Heart left ventricle (tissue), 16 donors: Measurements from ENCODE around the gene CNGA3. TPM values are rescaled to one million over a fixed set of nuclear protein-coding genes. Genes with fewer than 3 reads are reported as not detected.

Source experiments
- ATAC-seq, 4 donors: fragments of 200-7000 bp; cut with Tn5 transposase; one replicate each; pipeline ENCODE4 v1.9.1; 2020 to 2022; ENCODE audit warnings: moderate library complexity in 4 of 4, mild to moderate bottlenecking in 3 of 4, moderate number of reproducible peaks in 1 of 4
- DNase-seq, 5 donors: peaks; one replicate each; pipeline ENCODE4 v3.0.0-alpha.2; 2020
- H3K27ac ChIP-seq, 12 donors: fragments of 200-600 bp; sonication (generic) in 4 of 12; one replicate each; pipeline versions ENCODE4 v1.5.0 to v1.8.0; 2016 to 2022; ENCODE audit warnings: mild to moderate bottlenecking in 2 of 12
- H3K27me3 ChIP-seq, 9 donors: fragments of 200-600 bp; sonication (generic) in 2 of 9; one replicate each; pipeline versions ENCODE4 v1.5.1 to v1.8.0; 2016 to 2022; ENCODE audit warnings: mild to moderate bottlenecking in 3 of 9
- H3K36me3 ChIP-seq, 9 donors: fragments of 200-600 bp; sonication (generic) in 2 of 9; one replicate each; pipeline versions ENCODE4 v1.5.0 to v1.8.0; 2018 to 2022; ENCODE audit warnings: mild to moderate bottlenecking in 2 of 9
- H3K4me1 ChIP-seq, 12 donors: fragments of 200-600 bp; sonication (generic) in 4 of 12; one replicate each; pipeline versions ENCODE4 v1.5.0 to v1.8.0; 2016 to 2022; ENCODE audit warnings: mild to moderate bottlenecking in 3 of 12
- H3K4me3 ChIP-seq, 12 donors: fragments of 200-600 bp; sonication (generic) in 4 of 12; one replicate each; pipeline versions ENCODE4 v1.5.0 to v1.8.0; 2017 to 2022; ENCODE audit warnings: mild to moderate bottlenecking in 9 of 12, moderate library complexity in 4 of 12
- H3K9me3 ChIP-seq, 12 donors: fragments of 200-600 bp; sonication (generic) in 4 of 12; one replicate each; pipeline versions ENCODE4 v1.5.0 to v1.8.0; 2016 to 2022; ENCODE audit warnings: mild to moderate bottlenecking in 1 of 12
- POLR2A ChIP-seq, 2 donors: fragments of 450-650 bp; IDR thresholded peaks; one replicate each; pipeline ENCODE4 v1.6.1; 2017; ENCODE audit warnings: antibody characterized with exemption in 2 of 2, mild to moderate bottlenecking in 2 of 2, moderate library complexity in 2 of 2
- WGBS, 4 donors: extraction: QIAGEN DNeasy Blood & Tissue Kit in 2 of 4; methylation state at CpG; one replicate each; pipeline versions ENCODE4 v1.1.5 to v1.1.7; 2013 to 2018; 5-methylcytosine and 5-hydroxymethylcytosine counted together
- intact Hi-C, 10 donors: fragments of 100-400 bp; cut with DNase I; formaldehyde crosslinking; loops; one replicate each; pipeline versions ENCODE4 v1.11.1 to v1.14.2; 2022
- polyA plus RNA-seq, 2 donors: library from polyadenylated mRNA; stranded (reverse); fragments of 200-250 nt; gene quantifications; one replicate each; pipeline ENCODE4 v1.2.3, GENCODE V29; 2013
- total RNA-seq, 9 donors: library from RNA; depleted of rRNA in 2 of 9; stranded (reverse); fragments of >200 nt in 2 of 9; fragmentation: NEBNext Ultra II Directional in 3 of 9; extraction: Animal tissue kit (Norgen Biotek cat#: 25700) in 3 of 9; gene quantifications; one replicate each; pipeline versions ENCODE4 v1.1.0 to v1.2.4, GENCODE V29; 2016 to 2023
- TF ChIP-seq, protein P1 (sequence below), 12 donors: fragments of 200-600 bp; sonication (generic) in 4 of 12; IDR thresholded peaks; one replicate each; pipeline versions ENCODE4 v1.5.0 to v1.8.0; 2018 to 2022; ENCODE audit warnings: antibody characterized with exemption in 12 of 12, mild to moderate bottlenecking in 5 of 12
- donor health status: ischemic (EF 13 %, LVEDD 7.1; RV severe dilation, severe dysfunction).
- donor health status: healthy with polysubstance abuse.
- donor health status: DM: no; HTN: yes; CAD: no.
- donor health status: DM: no; HTN: no; CAD: no.
- donor health status: ischemic (EF 25% LVEDD 6.9; RV normal size, moderate dysfunction).
- donor health status: ischemic (EF 25% LVEDD 5.7; RV mildly dilated, moderate dysfunction).
- donor health status: healthy.
- donor health status: DM: yes; HTN: yes; CAD: no.
- donor health status: ischemic (EF 35%, LVEDD 5.7; RV mildly dilated, moderate dysfunction).
- donor health status: nonischemic (EF 11% LVEDD 7.7; RV severe dilation, severe dysfunction).
- donor health status: DM: yes; HTN: yes; CAD: no.
- donor health status: PGD.
- donor health status: ischemic (EF 29% LVEDD 5.4; RV normal size, mild dysfunction).
- donor health status: nonischemic (EF 23%, LVEDD 6.1; RV moderate dilation, normal function).

The CNGA3 gene
- total and polyA plus RNA-seq, 11 donors, result 0.43 TPM; not detected in 10

DNA sequence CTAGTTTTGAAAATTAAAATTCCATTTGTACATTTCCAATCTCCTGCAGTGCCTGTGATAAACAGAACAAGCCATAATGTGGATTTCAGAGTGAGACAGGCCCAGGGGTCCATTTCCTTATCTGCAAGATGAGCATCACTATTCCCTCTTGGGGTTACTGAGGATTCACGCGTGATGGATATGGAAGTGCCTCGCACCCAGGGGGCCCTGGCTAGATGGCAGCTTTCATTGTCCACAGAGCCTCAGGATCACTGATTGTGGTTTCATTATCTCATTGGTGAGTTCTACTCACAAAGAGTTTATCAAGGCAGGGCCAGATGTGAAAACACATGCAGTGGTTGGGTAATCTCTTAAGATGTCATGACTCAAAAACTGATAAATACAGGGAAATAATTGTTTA, 11.6 kb downstream of the CNGA3 start:
- no peak overlapping the region for H3K27ac ChIP-seq
- no peaks in the 10 kb centered on the region for H3K36me3 ChIP-seq
- intact Hi-C loops, result no loop called here
- TF ChIP-seq, protein P1, sequence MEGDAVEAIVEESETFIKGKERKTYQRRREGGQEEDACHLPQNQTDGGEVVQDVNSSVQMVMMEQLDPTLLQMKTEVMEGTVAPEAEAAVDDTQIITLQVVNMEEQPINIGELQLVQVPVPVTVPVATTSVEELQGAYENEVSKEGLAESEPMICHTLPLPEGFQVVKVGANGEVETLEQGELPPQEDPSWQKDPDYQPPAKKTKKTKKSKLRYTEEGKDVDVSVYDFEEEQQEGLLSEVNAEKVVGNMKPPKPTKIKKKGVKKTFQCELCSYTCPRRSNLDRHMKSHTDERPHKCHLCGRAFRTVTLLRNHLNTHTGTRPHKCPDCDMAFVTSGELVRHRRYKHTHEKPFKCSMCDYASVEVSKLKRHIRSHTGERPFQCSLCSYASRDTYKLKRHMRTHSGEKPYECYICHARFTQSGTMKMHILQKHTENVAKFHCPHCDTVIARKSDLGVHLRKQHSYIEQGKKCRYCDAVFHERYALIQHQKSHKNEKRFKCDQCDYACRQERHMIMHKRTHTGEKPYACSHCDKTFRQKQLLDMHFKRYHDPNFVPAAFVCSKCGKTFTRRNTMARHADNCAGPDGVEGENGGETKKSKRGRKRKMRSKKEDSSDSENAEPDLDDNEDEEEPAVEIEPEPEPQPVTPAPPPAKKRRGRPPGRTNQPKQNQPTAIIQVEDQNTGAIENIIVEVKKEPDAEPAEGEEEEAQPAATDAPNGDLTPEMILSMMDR (IDR thresholded peaks at IDR 0.05), result no peak
- TF ChIP-seq POLR2A (IDR thresholded peaks at IDR 0.05), result no peak
- no peak overlapping the region for H3K4me3 ChIP-seq
- ATAC-seq (no peak), DNase-seq (no peak)
- peaks cover 0 to 6% (median 0%) of the 10 kb centered on the region in 12 donors for H3K9me3 ChIP-seq
- peaks cover 0 to 9% (median 0%) of the 10 kb centered on the region in 9 donors for H3K27me3 ChIP-seq
- no peaks in the 10 kb centered on the region for H3K4me1 ChIP-seq
- 18 to 50% (median 29%) methylated on average over 3 of the region's 3 CpGs for WGBS, 4 donors

GRCh38 chr2:98359986-98360385, 13.7 kb downstream of the CNGA3 start:
- ATAC-seq, result no peak
- intact Hi-C loops, result no loop called here

DNA sequence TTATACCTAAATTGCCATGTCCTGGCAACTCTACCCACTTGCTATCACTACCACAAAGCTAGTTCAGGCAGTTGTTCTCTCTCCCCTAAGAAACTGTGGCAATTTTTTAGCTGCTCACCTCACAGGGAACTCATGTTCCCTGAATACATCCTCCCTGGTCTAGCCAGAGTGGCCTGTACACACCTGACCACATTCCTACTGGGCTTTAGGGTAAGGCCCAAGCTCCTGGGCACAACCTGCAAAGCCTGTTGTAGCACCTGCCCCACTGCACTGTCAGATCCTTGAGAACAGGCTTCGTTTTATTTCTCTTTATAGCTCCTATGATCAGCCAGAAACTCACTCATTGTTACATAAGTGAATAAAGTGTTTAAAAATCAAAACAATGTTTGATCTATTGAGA, 21.5 kb downstream of the CNGA3 start:
- no peak for TF ChIP-seq POLR2A (IDR thresholded peaks at IDR 0.05)
- TF ChIP-seq, protein P1 (IDR thresholded peaks at IDR 0.05), result no peak
- WGBS, 4 donors, result 34 to 50% (median 41%) methylated on average over 1 of the region's 1 CpG
- H3K27ac ChIP-seq, result no peak overlapping the region
- H3K27me3 ChIP-seq, result peaks cover 0 to 10% (median 0%) of the 10 kb centered on the region in 9 donors
- intact Hi-C loops, result no loop called here
- H3K9me3 ChIP-seq, result peaks cover 0 to 10% (median 0%) of the 10 kb centered on the region in 12 donors
- ATAC-seq (no peak), DNase-seq (no peak)
- no peaks in the 10 kb centered on the region for H3K36me3 ChIP-seq
- H3K4me3 ChIP-seq, result no peak overlapping the region
- no peaks in the 10 kb centered on the region for H3K4me1 ChIP-seq

More at GRCh38 chr2:98359986-98360385, 13.7 kb downstream of the CNGA3 start:
- Histone ChIP-seq H3K4me1 (no peaks in the 10 kb centered on the region), H3K9me3 (peaks cover 0 to 3% (median 0%) of the 10 kb centered on the region in 12 donors), H3K4me3 (no peak overlapping the region), H3K27ac (no peak overlapping the region), H3K27me3 (peaks cover 0 to 9% (median 0%) of the 10 kb centered on the region in 9 donors), H3K36me3 (no peaks in the 10 kb centered on the region)
- TF ChIP-seq, protein P1 (IDR thresholded peaks at IDR 0.05), result no peak
- DNase-seq, result no peak
- 82 to 92% (median 87%) methylated on average over 1 of the region's 1 CpG for WGBS, 4 donors

DNA sequence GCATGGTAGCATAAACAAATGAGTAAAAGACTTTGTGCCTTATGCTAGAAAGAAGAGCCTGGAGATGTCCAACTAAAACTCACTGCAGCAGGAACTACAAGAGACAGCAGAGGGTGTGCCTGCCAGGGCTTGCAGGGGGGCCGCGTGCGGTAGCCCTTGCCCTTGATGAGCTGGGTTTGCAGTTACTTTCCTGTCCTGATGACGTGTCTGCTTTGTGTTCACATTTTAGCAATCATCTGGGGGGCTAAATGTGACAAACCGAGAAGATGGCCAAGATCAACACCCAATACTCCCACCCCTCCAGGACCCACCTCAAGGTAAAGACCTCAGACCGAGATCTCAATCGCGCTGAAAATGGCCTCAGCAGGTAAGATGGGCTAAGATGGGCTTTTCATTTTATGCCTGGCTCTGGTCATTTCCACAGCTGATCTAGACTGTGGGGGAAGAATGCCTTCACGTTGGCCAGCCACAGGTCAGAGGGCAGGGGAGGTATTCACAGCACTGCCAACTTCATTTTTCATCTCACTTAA, 23.5 kb downstream of the CNGA3 start:
- Histone ChIP-seq H3K27ac (no peak overlapping the region), H3K36me3 (no peaks in the 10 kb centered on the region), H3K9me3 (peaks cover 0 to 10% (median 0%) of the 10 kb centered on the region in 12 donors), H3K4me3 (no peak overlapping the region), H3K4me1 (no peaks in the 10 kb centered on the region), H3K27me3 (peaks cover 0 to 10% (median 0%) of the 10 kb centered on the region in 9 donors)
- TF ChIP-seq, protein P1 (IDR thresholded peaks at IDR 0.05), result no peak
- TF ChIP-seq POLR2A (IDR thresholded peaks at IDR 0.05), result no peak
- 84 to 92% (median 88%) methylated on average over 9 of the region's 9 CpGs for WGBS, 4 donors
- intact Hi-C loops, result no loop called here
- DNase-seq (no peak), ATAC-seq (no peak)
